ENCODE measurements around the gene HMX3. TPM values are rescaled to one million over a fixed set of nuclear protein-coding genes. Genes with fewer than 3 reads are reported as not detected.
"Not testable (repeated sequence)": the region's sequence is repeated elsewhere in the genome, so short reads cannot be mapped to it uniquely, and the experiment has no call there.

The HMX3 gene
- total RNA-seq, 1 donor from 2014 or later, result not detected

DNA sequence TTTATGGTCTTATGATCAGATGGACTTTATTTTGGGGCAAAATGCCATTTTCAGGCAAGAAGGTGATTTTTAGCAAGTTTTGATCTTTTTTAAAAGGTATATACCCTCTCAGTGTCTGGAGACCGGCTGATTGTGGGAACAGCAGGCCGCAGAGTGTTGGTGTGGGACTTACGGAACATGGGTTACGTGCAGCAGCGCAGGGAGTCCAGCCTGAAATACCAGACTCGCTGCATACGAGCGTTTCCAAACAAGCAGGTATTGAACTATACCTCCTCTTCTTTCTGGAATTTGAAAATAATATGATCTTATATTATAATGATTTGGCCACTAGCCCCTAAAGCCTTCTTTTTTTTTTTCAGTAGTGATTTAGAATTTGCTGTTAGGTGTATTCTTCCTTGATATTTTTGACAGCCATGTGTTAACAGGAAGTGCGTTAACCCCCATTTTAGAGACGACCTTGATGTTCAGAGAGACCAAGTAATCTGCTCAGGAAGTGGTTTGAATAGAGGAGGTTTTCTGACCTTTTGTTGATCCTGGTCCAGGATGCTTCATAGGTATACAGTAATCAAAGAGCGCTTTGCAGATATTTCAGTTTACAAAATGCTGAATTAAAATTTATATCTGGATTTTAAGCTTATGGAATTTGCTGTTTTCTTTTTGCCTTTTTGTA, 24.7 kb downstream of the HMX3 start:
- intact Hi-C loops (cut with DNase I), result no loop called here
- ATAC-seq (no peak), DNase-seq (ENCODE audit: low spot score) (no peak)

DNA sequence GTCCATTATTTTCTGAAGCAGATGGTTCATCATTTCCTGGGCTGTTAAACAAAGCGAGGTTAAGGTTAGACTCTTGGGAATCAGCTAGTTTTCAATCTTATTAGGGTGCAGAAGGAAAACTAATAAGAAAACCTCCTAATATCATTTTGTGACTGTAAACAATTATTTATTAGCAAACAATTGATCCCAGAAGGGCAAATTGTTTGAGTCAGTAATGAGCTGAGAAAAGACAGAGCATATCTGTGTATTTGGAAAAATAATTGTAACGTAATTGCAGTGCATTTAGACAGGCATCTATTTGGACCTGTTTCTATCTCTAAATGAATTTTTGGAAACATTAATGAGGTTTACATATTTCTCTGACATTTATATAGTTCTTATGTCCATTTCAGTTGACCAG, 28.5 kb downstream of the HMX3 start:
- ATAC-seq, result no peak
- intact Hi-C loops (cut with DNase I), result no loop called here
- DNase-seq (ENCODE audit: low spot score), result no peak

DNA sequence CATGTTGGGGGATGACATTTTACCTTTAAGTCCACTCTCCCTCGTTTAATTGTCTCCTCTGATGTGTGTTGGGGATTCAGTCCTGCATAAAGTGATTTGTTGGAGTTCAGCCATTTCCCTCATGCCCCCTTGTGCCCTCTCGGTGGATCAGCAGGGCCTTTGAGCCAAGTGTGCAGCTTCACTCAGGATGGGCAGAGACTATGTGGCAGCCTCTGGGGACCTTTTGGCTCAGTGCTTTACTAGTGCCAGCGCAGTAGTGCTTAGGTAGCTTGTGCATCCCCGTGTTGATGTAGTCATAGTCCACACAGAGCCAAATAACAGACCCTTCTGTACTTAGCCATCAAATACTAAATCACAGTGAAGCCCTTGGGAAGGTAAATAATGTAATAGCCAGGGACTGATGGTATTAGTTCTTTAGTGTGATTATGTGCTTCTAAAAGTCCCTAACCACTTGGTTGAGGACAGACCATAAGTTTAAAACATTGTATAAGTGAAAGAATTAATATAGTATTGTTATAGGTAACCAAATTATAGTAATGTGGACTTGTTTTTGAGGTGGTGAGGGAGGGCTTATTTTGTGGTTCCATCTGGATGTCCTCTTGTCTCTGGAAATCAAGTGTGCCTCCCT, 29.8 kb downstream of the HMX3 start:
- ATAC-seq (no peak), DNase-seq (ENCODE audit: low spot score) (no peak)
- intact Hi-C loops (cut with DNase I), result no loop called here

GRCh38 chr10:123166618-123167017, 30.8 kb downstream of the HMX3 start:
- DNase-seq (ENCODE audit: low spot score) (no peak), ATAC-seq (no peak)
- intact Hi-C loops (cut with DNase I), result no loop called here

- intact Hi-C loops (cut with DNase I), result no loop called here
- DNase-seq (ENCODE audit: low spot score) (no peak), ATAC-seq (no peak)
Measured at GRCh38 chr10:123170961-123171360, 35.2 kb downstream of the HMX3 start.

DNA sequence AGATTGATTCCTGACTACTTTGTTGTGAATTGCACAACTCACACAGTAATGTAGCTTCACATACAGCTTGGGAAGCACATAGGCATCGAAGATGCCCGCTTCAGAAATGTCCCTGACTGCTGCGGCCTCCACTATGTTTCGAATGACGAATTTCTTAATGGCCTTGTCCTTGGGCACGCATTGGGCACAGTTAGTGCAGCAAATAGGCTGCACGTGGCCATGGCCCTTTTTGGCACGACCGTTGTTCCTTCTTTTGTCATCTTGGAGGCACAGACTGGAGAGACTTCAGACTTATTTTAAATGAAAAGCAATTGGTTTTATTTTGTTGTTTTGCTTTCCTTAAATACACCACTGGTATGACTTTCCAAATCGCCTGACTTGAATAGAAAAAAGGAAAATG, 35.8 kb downstream of the HMX3 start:
- intact Hi-C loops (cut with DNase I); ATAC-seq; DNase-seq (ENCODE audit: low spot score): not testable (repeated sequence)

DNA sequence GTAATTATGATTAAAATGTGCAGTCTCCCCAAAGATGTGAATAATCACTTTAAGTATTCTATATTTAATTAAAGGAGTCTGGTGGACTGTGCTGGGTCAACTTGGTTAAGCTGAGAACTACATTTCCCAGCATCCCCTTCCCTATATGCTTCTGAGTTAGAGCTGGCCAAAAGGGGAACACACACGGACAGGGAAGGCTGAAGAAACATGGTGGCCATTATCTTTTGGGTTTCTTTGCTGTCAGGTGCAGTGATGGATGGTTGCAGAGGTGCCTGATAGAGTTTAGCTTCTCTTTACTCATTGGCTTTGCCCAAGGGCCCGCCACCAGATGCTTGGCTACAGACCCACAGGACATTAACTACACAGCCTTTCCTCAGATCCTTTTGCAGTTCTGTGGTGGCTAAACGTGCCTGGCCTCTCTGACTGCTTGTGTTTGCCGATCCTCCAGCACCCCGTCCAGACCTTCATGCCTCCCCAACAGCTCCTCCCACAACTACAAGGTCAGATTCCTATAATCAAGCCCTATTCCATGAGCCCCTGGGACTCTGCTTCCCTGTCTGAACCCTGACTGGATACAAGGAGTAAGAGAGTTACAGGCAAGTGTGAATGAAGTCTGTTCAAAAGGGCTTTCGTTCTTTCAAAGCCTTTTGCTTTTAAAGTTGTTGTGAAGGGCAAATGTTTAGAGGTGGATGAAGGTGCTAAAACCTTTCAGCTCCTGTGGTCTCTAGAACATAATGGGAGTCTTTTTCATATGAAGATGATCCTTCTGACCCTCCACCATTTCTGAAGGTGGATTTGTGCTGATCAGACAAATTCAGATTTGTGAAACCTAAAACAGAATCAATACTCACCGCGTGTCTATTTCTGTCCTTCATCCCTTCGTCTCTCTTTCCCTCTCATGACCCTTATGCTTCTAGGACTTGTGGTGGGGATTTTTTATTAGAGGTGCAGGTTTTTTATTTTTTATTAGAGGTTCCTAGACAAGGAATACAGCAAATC, 39.9 kb downstream of the HMX3 start:
- intact Hi-C loops (cut with DNase I), result no loop called here
- no peak for DNase-seq (ENCODE audit: low spot score)

DNA sequence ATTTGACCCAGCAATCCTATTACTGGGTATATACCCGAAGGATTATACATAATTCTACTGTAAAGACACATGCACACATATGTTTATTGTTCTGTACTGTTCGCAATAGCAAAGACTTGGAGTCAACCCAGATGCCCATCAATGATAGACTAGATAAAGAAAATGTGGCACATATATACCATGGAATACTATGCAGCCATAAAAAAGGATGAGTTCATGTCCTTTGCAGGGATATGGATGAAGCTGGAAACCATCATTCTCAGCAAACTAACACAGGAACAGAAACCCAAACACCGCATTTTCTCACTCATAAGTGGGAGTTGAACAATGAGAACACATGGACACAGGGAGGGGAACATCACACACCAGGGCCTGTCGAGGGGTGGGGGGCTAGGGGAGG, 42.6 kb downstream of the HMX3 start:
- intact Hi-C loops (cut with DNase I); DNase-seq (ENCODE audit: low spot score); ATAC-seq: not testable (repeated sequence)

More for the DNA sequence above, 39.9 kb downstream of the HMX3 start:
- ATAC-seq, result no peak

DNA sequence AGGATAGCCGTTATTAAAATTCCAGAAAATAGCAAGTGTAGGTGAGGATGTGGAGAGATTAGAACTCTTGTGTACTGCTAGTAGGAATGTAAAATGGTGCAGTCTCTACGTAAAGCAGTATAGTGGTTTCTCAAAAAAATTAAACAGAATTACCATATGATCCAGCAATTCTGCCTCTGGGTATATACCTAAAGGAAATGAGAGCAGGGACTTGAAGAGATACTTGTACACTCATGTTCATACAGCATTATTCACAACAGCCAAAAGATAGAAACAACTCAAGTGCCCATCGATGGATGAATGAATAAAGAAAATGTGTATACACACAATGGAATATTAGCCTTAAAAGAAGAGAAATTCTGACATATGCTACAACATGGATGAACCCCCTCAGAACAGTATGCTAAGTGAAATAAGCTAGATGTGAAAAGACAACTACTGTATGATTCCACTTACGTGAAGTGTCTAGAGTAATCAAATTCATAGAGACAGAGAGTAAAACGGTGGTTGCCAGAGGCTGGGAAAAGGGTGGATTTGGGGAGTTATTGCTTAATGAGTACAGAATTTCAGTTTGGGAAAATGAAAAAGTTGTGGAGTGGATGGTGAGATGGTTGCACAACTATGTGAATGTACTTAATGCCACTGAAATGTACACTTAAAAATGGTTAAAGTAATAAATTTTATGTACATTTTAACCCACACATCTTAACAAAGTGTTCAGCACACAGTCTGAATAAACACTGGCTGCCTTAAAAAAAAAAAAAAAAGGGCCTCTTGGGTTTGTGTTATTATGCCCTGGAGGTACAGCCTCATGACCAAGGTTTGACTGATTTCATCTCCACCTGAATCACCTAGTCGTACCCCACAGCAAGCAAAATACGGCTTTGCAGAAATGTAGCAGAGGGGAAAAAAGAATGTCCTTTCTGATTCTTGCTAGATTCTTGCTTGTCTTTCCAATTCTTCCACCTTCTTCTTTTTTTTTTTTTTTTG, 44.6 kb downstream of the HMX3 start:
- intact Hi-C loops (cut with DNase I), result no loop called here
- ATAC-seq, result no peak
- DNase-seq (ENCODE audit: low spot score), result no peak

GRCh38 chr10:123183724-123184123, 48.0 kb downstream of the HMX3 start:
- intact Hi-C loops (cut with DNase I), result no loop called here
- ATAC-seq, result no peak
- no peak for DNase-seq (ENCODE audit: low spot score)

DNA sequence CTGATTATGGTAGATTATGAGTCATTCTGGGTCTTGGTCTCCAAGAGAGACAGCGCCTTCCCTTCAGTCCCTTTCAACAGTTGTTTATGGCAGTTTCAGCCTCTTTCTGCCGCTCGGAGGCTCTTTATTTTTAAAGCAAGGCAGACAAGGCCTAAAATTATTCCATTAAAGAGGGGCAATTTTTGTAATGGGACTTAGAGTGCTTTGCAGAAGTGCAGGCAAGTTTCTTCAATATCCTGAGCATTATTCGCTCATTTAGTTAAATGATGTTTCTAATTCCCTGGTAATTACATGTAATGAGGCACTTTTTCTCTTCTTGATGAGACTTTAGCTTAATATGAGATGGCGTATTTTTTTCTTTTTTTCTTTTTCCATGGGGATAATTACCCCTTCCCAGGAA, 52.0 kb downstream of the HMX3 start:
- ATAC-seq, result no peak
- no peak for DNase-seq (ENCODE audit: low spot score)
- intact Hi-C loops (cut with DNase I), result no loop called here

Other genes with a start within 250 kb of the HMX3 start
- gene FAM24A, start 225.4 kb upstream of the HMX3 start, total RNA-seq, result not detected
- gene C10orf88, start 181.7 kb upstream of the HMX3 start, total RNA-seq, result 9.1 TPM
- 5.4 TPM for gene PSTK, start 155.6 kb upstream of the HMX3 start, total RNA-seq
- 24.9 TPM for gene IKZF5, start 127.2 kb upstream of the HMX3 start, total RNA-seq
- 39.5 TPM for gene ACADSB, start 127.0 kb upstream of the HMX3 start, total RNA-seq
- not detected for gene HMX2, start 12.2 kb downstream of the HMX3 start, total RNA-seq
- 65.5 TPM for gene BUB3, start 18.4 kb downstream of the HMX3 start, total RNA-seq